GM19468 (cell line): Measurements from ENCODE around the gene PARD3.

Experiments
- ATAC-seq: cut with Tn5 transposase; IDR thresholded peaks from one replicate; pipeline ENCODE4 v1.9.1; 2021; ENCODE audit warnings: mild to moderate bottlenecking, moderate library complexity, moderate number of reproducible peaks; ENCODE audit not compliant: unreplicated experiment; ENCODE audit errors: extremely low read depth

PARD3 gene

GRCh38 chr10:34826221-34826620 is 11.1 kb upstream of the PARD3 start:
- ATAC-seq = no peak

DNA sequence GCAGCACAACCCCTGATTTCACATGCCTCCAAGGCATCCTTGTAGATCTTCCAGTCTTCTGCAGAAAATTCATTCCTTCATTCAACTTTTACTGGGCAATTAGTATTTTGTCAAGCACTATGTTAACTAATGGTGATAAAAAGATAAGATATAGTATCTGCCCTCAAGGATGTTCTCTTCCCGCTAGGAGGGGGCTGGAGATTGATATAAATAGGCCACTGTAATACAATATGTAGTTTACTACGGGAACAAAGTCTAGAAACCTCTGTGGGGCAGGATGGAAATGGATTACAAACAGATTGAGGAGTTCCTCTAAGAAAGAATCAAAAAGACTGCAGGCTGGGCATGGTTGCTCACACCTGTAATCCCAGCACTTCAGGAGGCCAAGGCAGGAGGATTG is 10.3 kb upstream of the PARD3 start:
- ATAC-seq = no peak

DNA sequence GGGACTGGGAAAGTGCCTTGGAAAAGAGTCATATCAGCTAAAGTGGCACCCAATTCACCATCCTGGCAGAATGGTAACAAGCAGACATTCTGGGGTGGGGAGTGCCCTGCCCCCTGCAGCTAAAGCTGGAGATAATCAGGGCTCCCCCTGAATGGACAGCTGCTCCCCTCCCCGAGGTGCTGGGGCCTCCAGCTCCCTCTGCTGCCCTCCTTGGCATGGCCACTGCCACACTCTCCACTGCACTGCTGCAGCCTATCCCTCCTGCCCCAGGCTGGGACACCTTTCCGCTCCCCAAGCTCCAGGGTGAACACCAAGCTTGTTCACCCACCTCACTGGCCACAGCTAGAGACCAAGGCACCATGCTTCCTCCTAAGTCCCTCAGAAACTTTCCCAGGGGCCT is 9.8 kb upstream of the PARD3 start:
- no peak for ATAC-seq

DNA sequence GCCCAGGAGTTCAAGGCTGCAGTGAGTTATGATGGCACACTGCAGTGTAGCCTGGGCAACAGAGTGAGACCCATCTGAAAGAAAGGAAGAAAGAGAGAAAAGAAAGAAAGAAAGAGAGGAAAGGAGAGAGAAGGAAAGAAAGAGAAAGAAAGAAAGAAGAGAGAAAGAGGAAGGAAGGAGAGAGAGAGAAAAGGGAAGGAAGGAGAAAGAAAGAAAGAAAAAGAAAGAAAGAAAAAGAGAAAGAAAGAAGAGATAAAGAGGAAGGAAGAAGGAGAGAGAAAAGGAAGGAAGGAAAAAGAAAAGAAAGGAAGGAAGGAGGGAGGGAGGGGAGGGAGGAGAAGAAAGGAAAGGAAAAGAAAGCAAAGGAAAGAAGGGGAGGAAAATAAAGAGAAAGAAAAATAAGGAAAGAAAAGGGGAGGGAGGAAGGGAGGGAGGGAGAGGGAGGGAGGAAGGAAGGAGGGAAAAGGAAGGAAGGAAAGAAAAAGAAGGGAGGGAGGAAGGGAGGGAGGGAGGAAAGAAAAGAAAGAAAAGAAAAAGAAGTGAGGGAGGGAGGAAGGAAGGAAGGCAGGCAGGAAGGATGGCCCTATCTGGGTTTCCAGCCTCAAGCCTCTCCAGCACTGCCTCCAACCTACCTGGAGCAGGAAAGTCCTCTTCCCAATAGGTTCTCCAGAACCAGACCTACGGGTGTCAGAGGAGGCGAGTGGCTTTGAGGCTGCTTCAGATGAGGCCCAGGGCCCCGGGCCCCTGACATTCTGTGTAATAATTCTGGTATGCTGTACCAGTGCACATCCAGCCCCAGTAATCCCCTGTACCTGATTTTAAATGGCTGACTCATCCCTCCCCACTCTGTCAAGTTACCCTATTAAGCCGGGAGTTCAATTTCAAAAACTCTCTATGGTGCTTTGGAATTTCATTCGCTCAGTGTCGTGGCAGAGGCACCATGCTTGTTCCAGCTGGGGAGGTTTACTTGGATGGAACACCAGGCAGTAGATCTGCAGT is 6.8 kb upstream of the PARD3 start:
- ATAC-seq = no peak

DNA sequence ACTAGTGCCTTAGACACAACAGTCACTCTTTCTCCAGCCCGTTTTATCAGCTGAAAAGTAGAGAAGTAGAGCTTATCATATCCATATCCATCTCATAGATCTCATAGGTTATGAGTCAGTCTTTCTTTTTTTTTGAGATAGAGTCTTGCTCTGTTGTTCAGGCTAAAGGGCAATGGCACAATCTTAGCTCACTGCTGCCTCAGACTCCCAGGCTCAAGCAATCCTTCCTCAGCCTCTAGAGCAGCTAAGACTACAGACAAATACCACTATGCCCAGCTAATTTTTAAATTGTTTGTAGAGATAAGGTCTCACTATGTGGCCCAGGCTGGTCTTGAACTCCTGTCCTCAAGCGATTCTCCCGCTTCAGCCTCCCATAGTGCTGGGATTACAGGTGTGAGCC is 2.5 kb upstream of the PARD3 start:
- no peak for ATAC-seq

DNA sequence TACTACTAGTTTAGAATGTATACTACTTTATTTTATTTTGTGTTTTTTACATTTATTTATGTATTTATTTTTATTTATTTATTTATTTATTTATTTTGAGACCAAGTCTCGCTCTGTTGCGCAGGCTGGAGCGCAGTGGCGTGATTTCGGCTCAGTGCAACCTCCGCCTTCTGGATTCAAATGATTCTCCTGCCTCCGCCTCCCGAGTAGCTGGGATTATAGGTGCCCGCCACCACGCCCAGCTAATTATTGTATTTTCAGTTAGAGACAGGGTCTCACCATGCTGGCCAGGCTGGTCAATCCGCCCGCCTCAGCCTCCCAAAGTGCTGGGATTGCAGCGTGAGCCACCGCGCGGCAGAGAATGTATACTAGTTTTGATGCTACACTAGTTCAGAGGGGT is 2.0 kb upstream of the PARD3 start:
- no peak for ATAC-seq

DNA sequence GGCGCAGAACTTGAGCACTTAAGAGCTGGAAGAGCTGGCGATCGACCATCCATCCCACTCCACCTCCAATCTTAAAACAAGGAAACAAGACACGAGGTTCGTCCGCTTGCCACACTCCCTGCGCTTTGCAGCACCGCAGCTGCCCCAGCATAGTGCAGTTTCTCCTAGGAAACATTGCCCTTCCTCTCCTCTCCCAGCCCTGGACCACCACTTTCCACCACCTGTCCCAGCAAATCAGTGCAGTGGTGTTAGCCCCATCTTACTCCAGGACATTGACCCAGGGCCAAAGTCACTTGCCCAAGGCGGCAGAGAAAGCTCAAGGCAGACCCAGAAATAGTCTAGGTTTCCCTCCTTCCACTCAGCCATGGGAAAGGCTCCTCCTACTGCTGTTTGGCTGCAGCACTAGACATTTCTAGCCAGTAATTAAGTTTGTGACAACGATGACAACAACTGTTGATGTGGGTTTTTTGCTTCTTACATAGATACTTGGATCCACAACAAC is 1.5 kb upstream of the PARD3 start:
- ATAC-seq = no peak

GRCh38 chr10:34816085-34816496 is 995 bp upstream of the PARD3 start:
- no peak for ATAC-seq

DNA sequence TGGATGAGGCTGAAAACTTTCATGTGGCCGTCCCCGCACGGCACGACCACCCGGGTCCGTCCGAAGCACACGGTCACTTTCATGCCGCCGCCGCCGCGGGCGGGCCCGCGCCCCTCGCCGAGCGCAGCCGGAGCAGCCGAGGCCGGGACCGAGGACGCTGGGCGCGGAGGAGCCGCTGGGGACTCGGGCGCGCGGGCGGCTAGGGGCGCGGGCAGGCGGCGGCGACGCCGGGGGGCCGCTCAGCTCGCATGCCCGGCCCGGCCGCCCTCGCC is 247 bp downstream of the PARD3 start:
- no peak for ATAC-seq

DNA sequence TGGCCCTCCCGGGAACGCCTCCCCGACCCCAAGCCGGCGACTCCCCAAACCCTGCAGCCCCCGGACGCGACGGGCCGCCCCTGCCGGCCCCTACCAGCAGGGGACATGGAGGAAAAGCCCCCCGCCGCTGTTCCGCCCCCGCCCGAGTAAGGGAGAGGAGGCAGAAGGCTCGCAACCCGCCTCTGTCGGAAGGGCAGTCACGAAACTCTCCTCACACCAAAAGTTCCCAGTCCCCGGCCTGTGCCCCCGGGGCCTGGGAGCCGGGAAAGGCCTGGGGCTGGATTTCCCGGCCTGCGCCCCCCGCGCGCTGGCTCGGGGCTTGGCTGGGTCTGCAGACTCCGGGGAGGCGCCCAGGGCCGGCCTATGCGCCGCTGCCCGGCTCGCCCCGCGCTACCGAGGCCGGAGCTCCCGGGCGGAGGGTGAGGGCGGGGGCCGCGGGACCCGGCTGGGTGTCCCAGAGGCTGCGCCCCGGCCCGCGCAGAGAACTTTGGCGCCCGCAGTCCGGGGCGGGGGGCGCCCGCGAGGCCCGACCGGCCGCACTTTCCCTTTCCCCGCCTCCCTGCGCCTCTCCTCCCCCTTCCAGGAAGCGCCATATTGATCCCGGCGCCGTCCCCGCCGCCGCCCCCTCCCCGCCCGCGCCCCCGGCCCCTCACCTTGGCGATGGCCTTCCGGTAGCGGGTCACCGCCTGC is 728 bp downstream of the PARD3 start:
- no peak for ATAC-seq

- no peak for ATAC-seq
Observed at GRCh38 chr10:34813626-34814222, 1.4 kb downstream of the PARD3 start.

GRCh38 chr10:34812771-34813170 is 2.3 kb downstream of the PARD3 start:
- ATAC-seq = no peak

- no peak for ATAC-seq
Observed at GRCh38 chr10:34811968-34812514, 3.1 kb downstream of the PARD3 start.

- no peak for ATAC-seq
Observed at GRCh38 chr10:34811126-34811967, 3.7 kb downstream of the PARD3 start.

DNA sequence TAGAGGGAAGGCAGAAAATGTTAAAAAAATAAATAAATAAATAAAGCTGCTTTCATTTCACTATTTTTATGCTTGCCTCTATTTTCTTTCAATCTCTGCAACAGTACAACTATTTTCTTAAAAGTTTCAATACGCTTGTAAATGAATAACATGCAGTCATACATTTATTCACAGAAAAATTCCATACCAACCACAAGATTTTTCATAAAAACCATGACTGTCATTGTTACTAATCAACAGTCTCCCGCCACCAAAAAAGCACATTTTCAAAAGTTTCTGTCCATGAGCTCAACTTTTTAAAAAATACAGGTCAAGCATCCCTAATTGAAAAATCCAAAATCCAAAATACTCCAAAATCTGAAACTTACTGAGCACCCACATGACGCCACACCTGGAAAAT is 5.3 kb downstream of the PARD3 start:
- ATAC-seq = no peak

DNA sequence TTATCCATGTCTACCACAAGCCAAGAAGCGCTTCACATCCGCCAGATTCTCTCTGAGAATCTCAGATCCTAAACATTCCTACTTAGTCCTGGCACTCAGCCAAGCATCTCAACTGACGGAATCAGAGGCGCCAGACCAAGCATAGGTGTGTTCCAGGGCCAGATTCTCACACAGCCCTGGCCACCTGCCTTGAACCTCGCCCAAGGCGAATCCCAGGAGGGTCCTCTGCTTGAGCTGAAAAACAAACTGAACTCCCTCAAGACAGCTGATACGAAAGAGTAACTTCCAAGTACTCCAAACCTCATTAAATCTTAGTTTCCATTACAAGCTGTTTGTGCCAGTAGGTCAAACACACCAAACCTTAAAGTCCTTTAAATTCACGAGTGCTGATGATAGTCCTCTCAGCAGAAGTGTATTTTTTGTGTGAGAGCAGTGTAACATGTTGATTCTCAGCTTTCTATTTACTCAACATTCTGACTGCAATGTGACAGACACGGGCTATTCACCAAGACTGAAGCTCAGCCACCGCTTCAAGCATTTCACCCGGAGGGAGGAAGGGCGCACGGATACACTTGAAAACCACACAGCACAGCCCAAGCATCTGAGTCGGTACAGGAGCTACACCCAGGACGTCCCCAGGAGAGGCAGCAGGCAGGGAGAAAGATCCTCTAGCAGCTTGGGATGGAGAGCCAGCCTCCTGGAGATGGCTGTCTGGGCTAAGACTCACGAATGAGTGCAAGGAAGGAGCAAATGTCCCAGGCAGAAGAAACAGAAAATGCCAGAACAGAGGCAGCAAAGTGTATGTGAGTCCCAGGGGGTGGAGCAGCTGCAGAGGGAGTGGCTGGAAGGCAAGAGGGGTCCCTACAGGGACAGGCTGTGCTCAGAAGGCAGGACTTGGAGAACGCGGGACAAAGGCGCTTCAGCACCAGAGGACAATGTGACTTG is 6.0 kb downstream of the PARD3 start:
- no peak for ATAC-seq

DNA sequence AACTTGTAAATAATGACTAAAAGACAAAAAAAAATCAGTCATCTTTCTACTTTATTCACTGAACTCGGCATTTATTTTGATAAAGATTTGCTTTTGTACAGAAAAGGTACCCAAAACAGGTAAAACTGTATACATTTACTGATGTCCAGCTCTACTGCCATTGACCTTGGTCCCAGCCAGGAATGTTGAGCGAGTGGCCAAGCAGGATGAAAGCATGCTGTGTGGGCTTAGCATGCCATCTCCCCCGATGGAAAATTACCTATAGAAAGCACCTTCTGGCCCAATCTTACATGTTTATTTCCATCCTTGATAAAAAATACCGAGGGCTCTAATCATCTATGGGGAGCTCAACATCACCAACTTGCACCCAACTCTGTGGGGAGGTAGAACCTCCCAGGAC is 6.8 kb downstream of the PARD3 start:
- ATAC-seq = no peak

GRCh38 chr10:34804306-34804705 is 10.8 kb downstream of the PARD3 start:
- ATAC-seq = no peak

GRCh38 chr10:34802692-34803091 is 12.4 kb downstream of the PARD3 start:
- no peak for ATAC-seq
